Measurements from ENCODE around the gene SLC9A9.

Gene SLC9A9

GRCh38 chr3:143441516-143442171, 406.6 kb downstream of the SLC9A9 start:
- DNase-seq (ENCODE audit: low read depth in 1 of 2, low spot score in 1 of 2), result no peak
- TF ChIP-seq SPI1 (IDR thresholded peaks at IDR 0.05; ENCODE audit: borderline replicate concordance, low read depth) (no peak), CTCF (IDR thresholded peaks at IDR 0.05; ENCODE audit: insufficient read depth, low read length) (no peak), POLR2AphosphoS5 (IDR thresholded peaks at IDR 0.05; ENCODE audit: low read depth) (no peak), REST (IDR thresholded peaks at IDR 0.05; ENCODE audit: insufficient replicate concordance, low read depth) (no peak), GABPA (IDR thresholded peaks at IDR 0.05; ENCODE audit: low read depth) (no peak)
- no peak overlapping the region for H3K27ac ChIP-seq (replicated peaks)
- no peak overlapping the region for H3K4me3 ChIP-seq (replicated peaks; ENCODE audit: insufficient read depth, low read length)
- H3K27me3 ChIP-seq (ENCODE audit: insufficient read depth, poor library complexity, severe bottlenecking), result no peaks in the 10 kb centered on the region

- no peaks in the 10 kb centered on the region for H3K27me3 ChIP-seq (ENCODE audit: insufficient read depth, poor library complexity, severe bottlenecking)
Measured at GRCh38 chr3:143439817-143440216, 408.5 kb downstream of the SLC9A9 start.

More at GRCh38 chr3:143439817-143440216, 408.5 kb downstream of the SLC9A9 start:
- TF ChIP-seq CTCF (IDR thresholded peaks at IDR 0.05; ENCODE audit: insufficient read depth, low read length) (no peak), REST (IDR thresholded peaks at IDR 0.05; ENCODE audit: insufficient replicate concordance, low read depth) (no peak), GABPA (IDR thresholded peaks at IDR 0.05; ENCODE audit: low read depth) (no peak), POLR2AphosphoS5 (IDR thresholded peaks at IDR 0.05; ENCODE audit: low read depth) (no peak), SPI1 (IDR thresholded peaks at IDR 0.05; ENCODE audit: borderline replicate concordance, low read depth) (no peak)
- no peak overlapping the region for H3K4me3 ChIP-seq (replicated peaks; ENCODE audit: insufficient read depth, low read length)
- H3K27ac ChIP-seq (replicated peaks), result no peak overlapping the region
- DNase-seq (ENCODE audit: low read depth in 1 of 2, low spot score in 1 of 2), result no peak

Measured in HL-60 (cell line).